ENCODE measurements around the gene ACOT13. TPM values are rescaled to one million over a fixed set of nuclear protein-coding genes. Genes with fewer than 3 reads are reported as not detected.

Gene ACOT13
- total RNA-seq, 4 donors from 2014 or later = 4.8 to 14.7 (median 10.9) TPM

- Histone ChIP-seq H3K4me3 (no peak overlapping the region), H3K9me3 (no peaks in the 10 kb centered on the region), H3K27ac (no peak overlapping the region), H3K36me3 (no peaks in the 10 kb centered on the region), H3K4me1 (peaks cover 19% of the 10 kb centered on the region), H3K27me3 (no peaks in the 10 kb centered on the region)
- no peak for DNase-seq (ENCODE audit: low spot score in 2 of 2)
- WGBS = 57% methylated on average over 3 of the region's 3 CpGs
- TF ChIP-seq POLR2AphosphoS5 (IDR thresholded peaks at IDR 0.05) (no peak), POLR2A (IDR thresholded peaks at IDR 0.05) (no peak), EP300 (IDR thresholded peaks at IDR 0.05) (no peak), CTCF (IDR thresholded peaks at IDR 0.05) (no peak)
These were observed 71.9 kb downstream of the ACOT13 start for GRCh38 chr6:24738741-24739140.

GRCh38 chr6:24740861-24741260, 74.0 kb downstream of the ACOT13 start:
- no peaks in the 10 kb centered on the region for H3K27me3 ChIP-seq
- H3K36me3 ChIP-seq = no peaks in the 10 kb centered on the region
- no peaks in the 10 kb centered on the region for H3K9me3 ChIP-seq
- DNase-seq (ENCODE audit: low spot score in 2 of 2) = no peak
- peaks cover 20% of the 10 kb centered on the region for H3K4me1 ChIP-seq
- no peak for TF ChIP-seq POLR2A (IDR thresholded peaks at IDR 0.05)
- TF ChIP-seq POLR2AphosphoS5 (IDR thresholded peaks at IDR 0.05) = no peak
- no peak for TF ChIP-seq CTCF (IDR thresholded peaks at IDR 0.05)
- no peak for TF ChIP-seq EP300 (IDR thresholded peaks at IDR 0.05)
- H3K27ac ChIP-seq = no peak overlapping the region
- no peak overlapping the region for H3K4me3 ChIP-seq

- Histone ChIP-seq H3K4me1 (peaks cover 20% of the 10 kb centered on the region), H3K27me3 (no peaks in the 10 kb centered on the region), H3K9me3 (no peaks in the 10 kb centered on the region), H3K36me3 (no peaks in the 10 kb centered on the region), H3K4me3 (no peak overlapping the region), H3K27ac (peak overlapping the region; percentile 86)
- 80% methylated on average over 5 of the region's 5 CpGs for WGBS
- no peak for TF ChIP-seq POLR2A (IDR thresholded peaks at IDR 0.05)
- no peak for TF ChIP-seq POLR2AphosphoS5 (IDR thresholded peaks at IDR 0.05)
- no peak for TF ChIP-seq CTCF (IDR thresholded peaks at IDR 0.05)
- no peak for TF ChIP-seq EP300 (IDR thresholded peaks at IDR 0.05)
- DNase-seq (ENCODE audit: low spot score in 2 of 2) = no peak
These were observed 75.4 kb downstream of the ACOT13 start for GRCh38 chr6:24742216-24742738.

- Histone ChIP-seq H3K9me3 (no peaks in the 10 kb centered on the region), H3K4me1 (peaks cover 20% of the 10 kb centered on the region), H3K27ac (peak overlapping the region; percentile 86), H3K4me3 (peak overlapping the region; percentile 8), H3K36me3 (no peaks in the 10 kb centered on the region), H3K27me3 (no peaks in the 10 kb centered on the region)
- no peak for DNase-seq (ENCODE audit: low spot score in 2 of 2)
- TF ChIP-seq EP300 (IDR thresholded peaks at IDR 0.05) (no peak), POLR2A (IDR thresholded peaks at IDR 0.05) (no peak), CTCF (IDR thresholded peaks at IDR 0.05) (no peak), POLR2AphosphoS5 (IDR thresholded peaks at IDR 0.05) (no peak)
- WGBS = 44% methylated on average over 2 of the region's 2 CpGs
These were observed 76.5 kb downstream of the ACOT13 start for GRCh38 chr6:24743265-24743943.

GRCh38 chr6:24743944-24744335, 77.1 kb downstream of the ACOT13 start:
- Histone ChIP-seq H3K27me3 (no peaks in the 10 kb centered on the region), H3K4me3 (no peak overlapping the region), H3K36me3 (no peaks in the 10 kb centered on the region), H3K27ac (peak overlapping the region; percentile 86), H3K9me3 (no peaks in the 10 kb centered on the region), H3K4me1 (peaks cover 16% of the 10 kb centered on the region)
- TF ChIP-seq POLR2A (IDR thresholded peaks at IDR 0.05) = no peak
- TF ChIP-seq POLR2AphosphoS5 (IDR thresholded peaks at IDR 0.05) = no peak
- TF ChIP-seq CTCF (IDR thresholded peaks at IDR 0.05) = no peak
- no peak for TF ChIP-seq EP300 (IDR thresholded peaks at IDR 0.05)
- 84% methylated on average over 3 of the region's 3 CpGs for WGBS
- no peak for DNase-seq (ENCODE audit: low spot score in 2 of 2)
